HG03159 (cell line): ENCODE measurements around the gene TMEM141.
"Not testable (repeated sequence)": the region's sequence is repeated elsewhere in the genome, so short reads cannot be mapped to it uniquely, and the experiment has no call there.

ENCODE experiments used
- ATAC-seq: cut with Tn5 transposase; IDR thresholded peaks from one replicate; pipeline ENCODE4 v1.9.1; 2021; ENCODE audit warnings: mild to moderate bottlenecking, moderate library complexity; ENCODE audit not compliant: unreplicated experiment

The TMEM141 gene

DNA sequence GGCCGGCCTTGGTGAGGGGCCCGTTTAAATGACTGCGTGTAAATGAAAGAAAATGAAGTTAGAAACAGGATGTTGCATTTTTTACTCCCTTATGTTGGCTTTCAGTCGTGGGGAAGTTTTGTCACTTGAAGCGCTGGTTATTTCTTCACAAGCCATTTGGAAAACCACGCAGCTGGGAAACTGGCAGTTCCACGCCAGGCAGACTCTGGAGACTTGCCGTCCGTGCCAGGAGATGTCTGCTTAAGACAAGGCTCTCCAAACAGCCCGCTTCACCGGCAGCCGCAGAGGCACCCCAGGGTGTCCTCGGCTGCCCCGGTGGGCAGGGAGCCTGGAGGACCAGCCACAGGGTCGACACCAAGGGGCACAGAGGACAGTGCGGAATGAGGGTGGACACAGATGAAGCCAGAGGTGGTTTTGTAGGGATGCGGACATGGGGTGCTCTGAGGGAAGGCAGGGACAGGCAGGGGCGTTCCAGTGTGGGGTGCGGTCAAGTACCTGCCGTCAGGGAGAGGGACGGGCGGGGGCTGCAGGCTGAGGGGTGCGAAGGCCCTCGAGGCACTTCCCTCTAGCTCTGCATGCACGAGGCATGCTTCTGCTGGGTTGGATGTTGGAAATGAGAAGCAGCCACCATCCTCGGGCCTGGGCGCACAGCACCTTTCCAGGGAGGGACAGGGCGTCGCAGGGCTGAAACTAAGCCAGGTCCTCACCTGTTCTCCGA, 40.0 kb downstream of the TMEM141 start:
- ATAC-seq, result no peak

DNA sequence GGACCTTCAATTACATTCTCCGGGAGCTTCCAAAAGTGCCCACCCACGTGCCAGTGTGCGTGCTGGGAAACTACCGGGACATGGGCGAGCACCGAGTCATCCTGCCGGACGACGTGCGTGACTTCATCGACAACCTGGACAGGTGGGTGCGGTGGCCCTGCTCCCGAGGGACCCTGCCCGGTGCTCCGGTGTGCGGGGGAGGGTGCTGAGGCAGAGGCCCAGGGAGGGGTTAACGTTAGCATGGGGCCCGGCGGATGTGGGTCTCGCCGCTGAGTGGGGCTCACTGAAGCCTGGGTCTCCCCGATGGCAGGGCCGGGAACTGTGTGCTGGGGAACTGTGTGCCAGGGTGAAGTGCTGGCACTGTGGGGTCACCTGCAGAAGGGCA, 40.6 kb downstream of the TMEM141 start:
- no peak for ATAC-seq

DNA sequence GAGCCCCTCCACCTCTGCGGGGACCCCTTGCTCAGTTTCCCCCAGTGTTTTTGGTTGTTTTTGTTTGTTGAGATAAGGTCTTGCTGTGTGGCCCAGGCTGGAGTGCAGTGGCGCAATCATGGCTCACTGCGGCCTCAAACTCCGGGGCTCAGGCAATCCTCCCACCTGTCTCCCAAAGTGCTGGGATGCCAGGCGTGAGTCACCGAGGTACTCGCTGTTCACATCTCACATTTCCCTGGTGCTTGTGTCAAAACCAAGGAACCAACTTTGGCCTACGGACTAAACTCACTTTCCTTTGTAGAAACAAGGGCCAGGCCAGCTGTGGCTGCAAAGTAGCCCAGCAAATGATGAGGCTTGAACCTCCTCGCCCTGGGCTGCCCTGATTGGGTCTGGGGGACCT, 41.4 kb downstream of the TMEM141 start:
- no peak for ATAC-seq

DNA sequence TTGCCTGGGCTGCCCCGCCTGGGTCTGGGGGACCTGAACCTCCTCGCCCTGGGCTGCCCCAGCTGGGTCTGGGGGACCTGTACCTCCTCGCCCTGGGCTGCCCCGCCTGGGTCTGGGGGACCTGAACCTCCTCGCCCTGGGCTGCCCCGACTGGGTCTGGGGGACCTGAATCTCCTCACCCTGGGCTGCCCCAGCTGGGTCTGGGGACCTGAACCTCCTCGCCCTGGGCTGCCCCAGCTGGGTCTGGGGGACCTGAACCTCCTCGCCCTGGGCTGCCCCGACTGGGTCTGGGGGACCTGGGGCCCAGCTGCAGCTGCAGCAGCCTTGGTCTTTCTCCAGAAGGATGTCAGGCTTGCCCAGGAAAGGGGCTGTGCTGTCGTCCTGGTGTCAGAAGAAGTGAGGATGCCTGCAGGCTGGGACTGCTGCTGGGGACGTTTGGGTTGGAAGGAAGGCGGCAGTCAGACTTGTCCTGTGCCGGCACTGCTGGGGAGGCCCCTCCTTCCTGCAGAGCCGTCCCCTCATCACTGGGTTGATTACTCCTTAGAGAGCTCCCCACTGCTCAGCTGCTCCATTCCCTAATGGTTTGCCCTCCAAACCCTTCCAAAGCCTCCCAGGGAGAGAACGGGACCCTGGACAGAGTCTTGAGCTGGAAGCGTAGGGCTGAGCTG, 42.4 kb downstream of the TMEM141 start:
- ATAC-seq, result not testable (repeated sequence)

DNA sequence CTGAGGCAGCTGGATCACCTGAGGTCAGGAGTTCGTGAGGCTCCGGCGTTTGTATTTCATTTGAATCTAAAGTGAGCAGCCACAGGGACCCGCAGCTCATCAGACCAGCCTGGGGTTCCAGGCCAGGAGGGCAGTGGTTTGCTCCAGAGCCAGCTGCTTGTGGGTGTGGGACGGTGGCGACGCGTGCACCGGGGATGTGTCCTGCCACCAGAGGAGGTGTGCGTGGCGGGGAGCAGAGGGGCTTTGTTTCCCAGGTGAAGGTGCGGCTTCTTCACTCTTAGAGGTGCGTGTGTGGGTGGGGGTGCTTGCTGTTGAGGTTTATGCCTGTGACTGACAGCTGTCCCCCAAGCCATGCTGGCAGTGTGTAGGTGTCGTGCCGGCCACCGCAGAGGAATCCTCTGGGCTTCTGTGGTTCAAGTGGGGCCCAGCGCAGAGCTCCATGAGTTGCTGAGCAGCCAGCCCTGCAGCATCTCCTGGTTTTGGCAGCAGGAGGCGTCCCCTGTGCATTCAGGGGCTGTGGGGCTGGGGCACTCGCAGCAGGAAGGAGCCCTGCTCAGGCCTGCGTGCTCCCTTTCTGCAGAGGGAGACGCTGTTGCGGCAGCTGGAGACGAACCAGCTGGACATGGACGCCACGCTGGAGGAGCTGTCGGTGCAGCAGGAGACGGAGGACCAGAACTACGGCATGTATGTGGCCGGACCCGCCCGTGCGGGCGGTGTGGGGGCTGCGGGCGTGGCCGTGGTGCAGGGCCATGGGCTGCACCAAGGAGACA, 44.2 kb downstream of the TMEM141 start:
- no peak for ATAC-seq

DNA sequence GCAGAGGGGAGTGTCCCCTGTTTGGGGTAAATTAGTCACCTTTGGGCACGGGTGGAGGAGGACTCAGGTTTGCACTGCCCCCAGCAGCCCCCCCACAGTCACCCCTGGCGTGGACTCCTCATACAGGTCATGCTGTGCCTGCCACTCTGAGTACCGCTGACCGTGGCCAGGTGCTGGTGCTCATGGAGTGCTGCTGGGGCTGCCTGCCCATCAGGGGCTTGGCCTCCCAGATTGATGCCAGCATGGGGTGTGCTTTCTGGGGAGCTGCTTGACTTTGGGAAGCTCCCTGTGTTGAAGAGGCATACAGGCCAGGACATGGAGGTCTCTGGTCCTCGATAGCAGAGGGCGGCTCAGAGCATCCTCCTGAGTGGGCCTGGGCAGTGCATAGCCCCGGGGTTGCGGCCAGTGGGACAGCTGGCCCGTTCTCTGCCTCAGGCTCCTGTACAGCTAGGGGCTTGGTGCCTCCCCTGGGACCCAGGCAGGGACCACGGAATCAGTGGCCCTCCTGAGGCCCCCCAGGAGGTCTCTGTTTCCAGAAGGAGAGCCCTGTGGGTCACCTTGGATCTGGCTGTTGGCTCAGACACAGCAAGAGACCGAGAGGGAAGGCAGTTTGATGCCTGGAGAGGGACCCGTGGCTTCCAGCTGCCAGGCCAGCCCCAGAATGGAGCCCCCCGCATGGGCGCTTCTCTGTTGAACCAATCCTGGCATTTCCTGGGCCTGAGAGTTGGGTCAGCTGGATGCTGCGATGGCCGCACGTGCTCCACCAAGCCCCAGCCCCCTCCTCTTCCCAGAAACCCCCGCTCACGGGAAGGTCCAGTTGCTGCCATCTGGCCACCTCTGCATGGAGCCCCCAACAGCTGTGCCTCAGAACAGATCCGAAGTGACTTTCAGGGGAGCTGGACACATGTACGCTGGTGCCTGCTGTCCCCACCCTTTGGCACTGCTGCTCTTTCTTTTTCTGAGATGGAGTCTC, 45.1 kb downstream of the TMEM141 start:
- ATAC-seq, result no peak

DNA sequence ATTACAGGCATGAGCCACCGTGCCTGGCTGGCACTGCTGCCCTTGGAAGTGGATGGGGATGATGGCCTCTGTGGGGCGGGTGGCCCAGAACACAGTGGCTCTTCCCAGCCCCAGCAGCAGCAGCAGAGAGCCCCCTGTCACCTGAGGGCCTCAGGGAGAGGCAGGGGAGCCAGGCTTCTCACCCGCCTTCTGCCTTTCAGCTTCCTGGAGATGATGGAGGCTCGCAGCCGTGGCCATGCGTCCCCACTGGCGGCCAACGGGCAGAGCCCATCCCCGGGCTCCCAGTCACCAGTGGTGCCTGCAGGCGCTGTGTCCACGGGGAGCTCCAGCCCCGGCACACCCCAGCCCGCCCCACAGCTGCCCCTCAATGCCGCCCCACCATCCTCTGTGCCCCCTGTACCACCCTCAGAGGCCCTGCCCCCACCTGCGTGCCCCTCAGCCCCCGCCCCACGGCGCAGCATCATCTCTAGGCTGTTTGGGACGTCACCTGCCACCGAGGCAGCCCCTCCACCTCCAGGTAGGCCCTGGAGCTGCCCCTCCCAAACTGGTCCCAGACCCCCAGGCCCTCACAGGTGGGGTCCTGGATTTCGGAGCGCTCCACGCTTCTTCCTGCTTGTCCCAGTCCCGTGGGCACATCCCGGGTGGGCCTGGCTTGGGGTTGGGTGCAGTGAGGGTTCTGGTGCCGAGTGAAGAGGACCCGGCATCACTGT, 46.2 kb downstream of the TMEM141 start:
- ATAC-seq, result no peak

DNA sequence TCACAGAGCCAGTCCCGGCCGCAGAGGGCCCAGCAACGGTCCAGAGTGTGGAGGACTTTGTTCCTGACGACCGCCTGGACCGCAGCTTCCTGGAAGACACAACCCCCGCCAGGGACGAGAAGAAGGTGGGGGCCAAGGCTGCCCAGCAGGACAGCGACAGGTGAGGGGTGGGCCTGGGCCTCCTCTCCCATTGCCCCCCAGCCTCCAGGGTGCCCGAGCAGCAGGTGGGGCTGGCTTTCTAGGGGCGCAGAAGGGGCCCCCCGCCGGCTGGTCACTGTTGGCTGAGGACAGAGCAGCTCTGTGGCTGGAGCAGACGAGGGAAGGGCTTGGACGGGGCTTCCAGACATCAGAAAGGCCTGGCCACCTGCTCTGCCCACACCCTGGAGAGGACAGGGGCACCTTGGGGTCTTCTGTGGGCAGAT, 46.7 kb downstream of the TMEM141 start:
- not testable (repeated sequence) for ATAC-seq

DNA sequence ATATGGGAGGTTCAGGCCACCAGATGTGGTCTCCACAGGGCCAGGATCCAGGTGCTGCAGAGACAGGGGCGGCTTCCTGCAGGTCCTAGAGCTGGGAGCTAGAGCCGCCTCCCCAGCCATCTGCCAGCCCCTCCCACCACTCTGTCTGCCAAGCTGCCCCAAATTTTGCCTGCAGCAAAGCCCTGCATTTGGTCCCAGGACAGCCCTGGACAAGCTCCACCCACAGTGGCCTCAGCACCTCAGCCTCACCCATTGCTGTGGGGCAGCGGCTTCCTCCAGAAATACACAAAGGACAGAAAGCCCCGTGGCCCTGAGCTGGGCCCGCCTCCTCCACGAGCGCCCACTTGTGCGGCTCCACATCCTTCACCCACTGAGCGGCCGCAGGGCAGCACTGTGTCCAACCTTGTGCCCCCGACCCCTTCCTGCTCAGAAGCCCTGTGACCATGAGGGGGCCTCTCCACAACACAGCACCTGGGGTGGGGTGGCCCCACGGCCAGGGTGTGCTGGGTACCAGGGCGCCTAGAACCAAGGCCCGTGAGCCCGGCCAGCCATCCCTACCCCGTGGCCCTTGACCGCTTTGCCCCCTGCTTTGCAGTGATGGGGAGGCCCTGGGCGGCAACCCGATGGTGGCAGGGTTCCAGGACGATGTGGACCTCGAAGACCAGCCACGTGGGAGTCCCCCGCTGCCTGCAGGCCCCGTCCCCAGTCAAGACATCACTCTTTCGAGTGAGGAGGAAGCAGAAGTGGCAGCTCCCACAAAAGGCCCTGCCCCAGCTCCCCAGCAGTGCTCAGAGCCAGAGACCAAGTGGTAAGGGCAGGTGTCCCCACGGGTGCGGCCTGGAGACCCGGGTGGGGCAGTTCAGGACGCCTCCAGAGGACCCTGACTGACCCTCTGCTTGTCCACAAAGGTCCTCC, 47.4 kb downstream of the TMEM141 start:
- no peak for ATAC-seq

DNA sequence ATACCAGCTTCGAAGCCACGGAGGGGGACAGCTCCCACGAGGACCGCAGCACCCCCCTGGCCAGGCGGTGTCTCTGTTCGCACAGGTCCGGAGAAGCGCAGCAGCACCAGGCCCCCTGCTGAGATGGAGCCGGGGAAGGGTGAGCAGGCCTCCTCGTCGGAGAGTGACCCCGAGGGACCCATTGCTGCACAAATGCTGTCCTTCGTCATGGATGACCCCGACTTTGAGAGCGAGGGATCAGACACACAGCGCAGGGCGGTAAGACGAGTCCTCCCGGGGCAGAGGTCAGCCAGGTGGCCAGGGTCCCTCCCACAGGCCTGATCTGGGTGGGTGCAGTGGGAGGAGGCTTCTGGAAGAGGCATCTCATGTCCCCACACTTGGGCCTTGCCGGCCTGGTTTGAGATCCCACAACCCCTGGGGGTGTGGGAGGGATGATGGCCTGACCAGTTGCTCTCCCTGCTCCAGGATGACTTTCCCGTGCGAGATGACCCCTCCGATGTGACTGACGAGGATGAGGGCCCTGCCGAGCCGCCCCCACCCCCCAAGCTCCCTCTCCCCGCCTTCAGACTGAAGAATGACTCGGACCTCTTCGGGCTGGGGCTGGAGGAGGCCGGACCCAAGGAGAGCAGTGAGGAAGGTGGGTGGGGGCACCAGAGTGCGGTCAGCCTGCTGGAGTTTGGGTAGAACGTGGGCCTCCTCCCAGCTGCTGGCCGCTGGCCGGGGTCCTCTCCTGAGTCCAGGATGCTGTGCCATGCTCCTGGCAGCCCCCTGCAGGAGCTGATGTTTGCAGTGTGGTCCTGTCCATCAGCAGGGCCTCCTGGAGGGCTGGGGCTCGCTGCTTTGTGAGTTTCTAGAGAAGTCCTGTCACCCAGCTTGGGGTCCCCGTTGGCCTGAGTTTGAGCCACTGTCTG, 48.3 kb downstream of the TMEM141 start:
- ATAC-seq, result no peak

DNA sequence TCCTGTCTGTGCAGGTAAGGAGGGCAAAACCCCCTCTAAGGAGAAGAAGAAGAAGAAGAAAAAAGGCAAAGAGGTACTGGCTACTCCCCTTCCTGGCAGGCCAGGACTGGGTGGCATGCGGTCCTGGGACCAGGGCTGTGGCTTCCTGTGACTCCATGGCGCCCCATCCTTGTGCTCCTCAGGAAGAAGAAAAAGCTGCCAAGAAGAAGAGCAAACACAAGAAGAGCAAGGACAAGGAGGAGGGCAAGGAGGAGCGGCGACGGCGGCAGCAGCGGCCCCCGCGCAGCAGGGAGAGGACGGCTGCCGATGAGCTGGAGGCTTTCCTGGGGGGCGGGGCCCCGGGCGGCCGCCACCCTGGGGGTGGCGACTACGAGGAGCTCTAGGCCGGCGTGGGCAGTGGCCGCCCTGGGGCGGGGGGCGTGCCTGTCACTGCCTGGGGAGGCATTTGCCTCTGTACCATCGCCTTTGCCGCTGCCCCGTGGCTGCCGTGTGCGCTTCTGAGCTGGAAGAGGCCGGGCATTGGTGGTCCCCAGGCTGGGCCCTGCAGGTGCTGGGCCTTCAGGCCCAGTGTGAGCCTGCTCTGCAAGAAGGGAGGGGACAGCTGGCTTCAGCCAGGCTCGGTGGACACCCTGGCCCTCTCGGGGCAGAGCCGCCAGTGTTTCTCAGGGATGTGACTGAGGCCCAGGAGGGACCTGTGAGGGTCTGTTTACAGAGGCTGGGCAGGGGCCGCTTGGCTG, 49.2 kb downstream of the TMEM141 start:
- no peak for ATAC-seq

DNA sequence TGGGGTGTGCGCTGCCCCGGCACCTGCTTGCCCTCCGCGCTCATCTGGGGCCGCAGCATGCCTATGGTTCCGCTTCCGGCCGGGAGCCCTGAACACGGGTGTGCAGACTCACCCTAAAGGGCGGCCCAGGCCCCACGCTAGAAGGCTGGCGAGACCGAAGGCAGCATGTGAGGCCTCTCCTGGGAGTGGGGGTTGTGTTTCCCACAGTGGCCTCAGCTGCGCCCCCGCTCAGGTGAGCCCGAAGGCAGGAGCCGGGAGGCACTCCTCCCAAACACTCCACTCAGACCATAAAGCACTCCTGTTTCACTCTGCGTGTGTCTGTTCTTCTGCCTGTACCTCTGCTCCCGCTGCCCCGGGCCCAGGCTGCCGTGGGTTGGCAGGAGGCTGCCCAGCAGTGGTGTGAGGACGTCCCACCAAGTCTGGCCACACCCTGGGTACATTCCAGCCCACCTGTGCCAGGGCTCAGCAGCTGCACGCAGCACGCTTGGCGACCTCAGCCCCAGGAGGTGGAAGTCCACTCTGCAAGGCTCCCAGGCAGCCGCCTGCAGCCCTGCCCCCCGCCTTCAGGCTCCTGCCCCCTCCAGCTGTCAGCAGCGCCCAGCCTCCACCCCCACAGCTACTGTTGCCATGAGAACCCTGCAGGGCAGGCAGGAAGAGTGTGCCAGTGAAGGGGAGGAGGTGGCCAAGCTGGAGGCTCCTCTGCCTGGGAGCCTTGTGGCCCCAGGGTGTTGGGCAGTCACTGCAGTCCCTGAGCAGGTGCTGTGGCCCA, 49.9 kb downstream of the TMEM141 start:
- no peak for ATAC-seq

DNA sequence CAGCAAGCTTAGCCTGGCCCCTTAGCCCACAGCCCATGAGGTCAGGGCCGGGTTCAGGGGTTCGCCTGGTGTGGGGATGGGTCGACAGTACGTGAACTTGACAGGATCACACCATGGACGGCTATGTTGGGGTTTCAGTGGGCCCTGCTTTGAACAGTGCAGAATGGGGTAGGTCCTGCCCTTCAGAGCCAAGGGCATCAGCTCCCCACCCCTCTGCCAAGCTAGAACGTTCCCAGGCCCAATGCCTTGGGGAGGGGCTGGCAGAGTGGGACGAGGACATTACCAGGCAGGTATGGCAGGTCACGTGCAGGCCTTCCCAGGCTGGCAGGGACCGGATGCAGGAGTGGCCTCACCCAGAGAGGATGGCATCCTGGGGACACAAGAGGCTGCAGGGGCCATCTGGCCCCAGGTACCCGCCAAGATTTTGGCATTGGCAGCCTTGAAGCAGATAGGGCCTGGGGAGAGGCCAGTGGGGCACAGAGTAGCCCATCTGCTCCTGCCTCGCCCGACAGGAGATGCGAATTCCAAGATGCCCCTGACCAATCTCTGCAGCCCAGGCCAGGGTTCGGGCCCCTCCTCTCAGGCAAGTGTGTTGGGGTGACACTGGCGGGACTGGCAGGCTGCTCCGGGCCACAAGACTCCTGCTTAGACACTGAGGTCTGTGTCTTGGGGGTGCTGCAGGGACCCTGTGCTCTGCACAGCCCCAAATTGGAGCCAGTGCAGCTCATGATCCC, 50.7 kb downstream of the TMEM141 start:
- ATAC-seq, result not testable (repeated sequence)

DNA sequence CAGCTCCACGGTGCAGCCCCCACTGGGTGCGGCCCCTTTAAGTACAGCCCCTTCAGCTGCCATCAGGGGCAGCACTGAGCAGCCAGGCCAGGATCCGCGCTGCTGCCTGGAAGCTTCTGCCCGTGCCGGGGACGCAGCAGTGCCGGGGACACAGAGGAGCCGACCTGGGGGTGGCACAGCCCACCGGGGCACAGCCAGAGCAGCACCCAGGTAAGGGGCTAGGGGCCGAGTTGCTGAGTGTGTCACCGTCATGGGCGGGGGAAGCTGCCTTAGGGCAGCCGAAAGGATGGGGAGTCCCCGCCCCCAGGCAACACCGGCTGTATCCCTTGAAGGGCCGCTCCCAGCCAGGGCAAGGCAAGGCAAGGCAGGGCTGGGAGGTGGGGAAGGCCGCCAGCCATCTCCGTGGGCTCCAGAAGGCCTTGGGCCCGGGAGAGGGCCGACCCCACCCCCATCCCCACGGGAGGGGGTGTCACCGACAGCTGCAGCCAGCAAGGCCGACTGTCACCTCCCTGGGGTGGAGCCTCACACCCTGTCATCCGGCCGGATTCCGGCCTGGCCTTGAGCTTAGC, 51.3 kb downstream of the TMEM141 start, which contains the start of gene AJM1:
AJM1 (plus strand) TSS at position 99 of the 569 bp plus-strand sequence. CDS start 1,937 bp downstream, outside the sequence.
- ATAC-seq, result peak; percentile 58
